CD4-positive, alpha-beta T cell treated with Interferon alpha-2 for 1 hour (primary cell): ENCODE data around the gene SLC51B.
"Not testable (repeated sequence)": the region's sequence is repeated elsewhere in the genome, so short reads cannot be mapped to it uniquely, and the experiment has no call there.

Experiments
- DNase-seq, 2 donors: peaks; one replicate each; pipeline ENCODE4 v3.0.0-alpha.2; 2020 to 2022

Gene SLC51B

GRCh38 chr15:65067317-65067644 is 22.1 kb downstream of the SLC51B start:
- no peak for DNase-seq

GRCh38 chr15:65067645-65068402 is 22.6 kb downstream of the SLC51B start, which contains the start of gene RASL12:
Gene RASL12, minus strand, starts transcription at chr15:65067991. Its CDS starts 156 bp downstream, at chr15:65067835.
- no peak for DNase-seq

- no peak for DNase-seq
Observed at GRCh38 chr15:65068403-65068788, 23.2 kb downstream of the SLC51B start.

- DNase-seq, result no peak
Observed at GRCh38 chr15:65069179-65069578, 24.0 kb downstream of the SLC51B start.

- no peak for DNase-seq
Observed at GRCh38 chr15:65069779-65070546, 24.8 kb downstream of the SLC51B start.

- DNase-seq, result no peak
Observed at GRCh38 chr15:65071381-65071811, 26.2 kb downstream of the SLC51B start.

GRCh38 chr15:65072027-65072426 is 26.8 kb downstream of the SLC51B start:
- DNase-seq, result no peak

- no peak for DNase-seq
Observed at GRCh38 chr15:65072617-65073016, 27.4 kb downstream of the SLC51B start.

- not testable (repeated sequence) for DNase-seq
Observed at GRCh38 chr15:65074946-65075345, 29.8 kb downstream of the SLC51B start.

- DNase-seq, result not testable (repeated sequence)
Observed at GRCh38 chr15:65075607-65076395, 30.6 kb downstream of the SLC51B start.

GRCh38 chr15:65076486-65077290 is 31.5 kb downstream of the SLC51B start, which contains the start of gene KBTBD13:
Gene KBTBD13, plus strand, starts transcription at chr15:65076746. Its CDS starts 70 bp downstream, at chr15:65076816.
- no peak for DNase-seq

- DNase-seq, result no peak
Observed at GRCh38 chr15:65077291-65077980, 32.2 kb downstream of the SLC51B start.

- peak; percentile 18 to 37 for DNase-seq
Observed at GRCh38 chr15:65077981-65078352, 32.8 kb downstream of the SLC51B start.

- DNase-seq, result no peak
Observed at GRCh38 chr15:65079580-65079979, 34.4 kb downstream of the SLC51B start.

GRCh38 chr15:65081270-65081669 is 36.1 kb downstream of the SLC51B start:
- no peak for DNase-seq

- DNase-seq, result no peak
Observed at GRCh38 chr15:65081758-65082157, 36.6 kb downstream of the SLC51B start.

- peak in 1 of 2 donors; percentile 8 for DNase-seq
Observed at GRCh38 chr15:65082303-65082953, 37.2 kb downstream of the SLC51B start.

- DNase-seq, result no peak
Observed at GRCh38 chr15:65083262-65083701, 38.1 kb downstream of the SLC51B start.

GRCh38 chr15:65084500-65085206 is 39.5 kb downstream of the SLC51B start:
- DNase-seq, result no peak

- no peak for DNase-seq
Observed at GRCh38 chr15:65085207-65085753, 40.1 kb downstream of the SLC51B start.
